Endothelial cell of umbilical vein (primary cell): Measurements from ENCODE around the gene FBXL17. TPM values are rescaled to one million over a fixed set of nuclear protein-coding genes. Genes with fewer than 3 reads are reported as not detected.

Experiments used
- BruUV-seq: library from RNA; stranded (reverse); fragments of 400-500 nt; replicated peaks from 2 replicates; lab custom pipeline; 2021; lab: Mats Ljungman, UMichigan
- CTCF ChIA-PET: fragments of 300-600, 350-600 bp; sonication (Branson Sonifier 250); formaldehyde crosslinking; loops from one replicate; lab custom pipeline; 2021; ENCODE audit warnings: antibody characterized with exemption, inconsistent platforms; lab: Charles Lee
- POLR2A ChIA-PET: fragments of 300-600, 350-600 bp; sonication (Branson Sonifier 250); formaldehyde crosslinking; loops from one replicate; lab custom pipeline; 2021; ENCODE audit warnings: antibody characterized with exemption, inconsistent platforms; lab: Charles Lee
- DNase-seq: peaks from one replicate; pipeline ENCODE4 v3.0.0-alpha.2; 2011; ENCODE audit warnings: low read depth, low spot score
- FAIRE-seq: peaks from 2 replicates; lab custom pipeline; 2011; peaks lifted over from hg19 to GRCh38; lab: Jason Lieb, UNC
- H2AFZ ChIP-seq: 2 replicates; pipeline ENCODE4 v1.6.0; 2012; ENCODE audit warnings: low read depth, low read length, control low read depth, inconsistent platforms
- H3K27ac ChIP-seq: 2 replicates; pipeline ENCODE4 v1.5.1; 2011; ENCODE audit warnings: low read depth, mild to moderate bottlenecking, control low read depth, low read length, moderate library complexity; ENCODE audit not compliant: insufficient read depth
- H3K27me3 ChIP-seq, 2 experiments: 2 replicates each; pipeline versions ENCODE4 v1.6.0 to v1.6.1; 2011; ENCODE audit warnings: low read length in 2 of 2, mixed read lengths in 1 of 2; ENCODE audit not compliant: control insufficient read depth in 2 of 2, insufficient read depth in 2 of 2
- H3K36me3 ChIP-seq, 2 experiments: 2 replicates in 1 of 2; 3 replicates in 1 of 2; pipeline ENCODE4 v1.5.1; 2011; ENCODE audit warnings: low read length in 2 of 2, mild to moderate bottlenecking in 1 of 2, moderate library complexity in 1 of 2; ENCODE audit not compliant: control insufficient read depth in 2 of 2, insufficient read depth in 2 of 2; ENCODE audit errors: extremely low read depth in 1 of 2
- H3K4me1 ChIP-seq: 3 replicates; pipeline ENCODE4 v1.5.1; 2011; ENCODE audit warnings: mild to moderate bottlenecking, low read length; ENCODE audit not compliant: control insufficient read depth, insufficient read depth; ENCODE audit errors: extremely low read depth
- H3K4me2 ChIP-seq: 2 replicates; pipeline ENCODE4 v1.6.1; 2011; ENCODE audit warnings: low read length, control low read depth, mixed read lengths; ENCODE audit not compliant: insufficient read depth
- H3K4me3 ChIP-seq, 3 experiments: fragments of 200-600 bp in 1 of 3; sonication (generic), shearing (Covaris generic) in 1 of 3; replicated peaks in 1 of 3; 2 replicates each; pipeline ENCODE4 v1.5.1; 2011 to 2016; ENCODE audit warnings: control low read depth in 3 of 3, low read length in 3 of 3, mild to moderate bottlenecking in 2 of 3, inconsistent platforms in 1 of 3, low read depth in 1 of 3, moderate library complexity in 1 of 3; ENCODE audit not compliant: insufficient read depth in 1 of 3
- H3K79me2 ChIP-seq: 2 replicates; pipeline ENCODE4 v1.6.0; 2012; ENCODE audit warnings: low read length, inconsistent platforms; ENCODE audit not compliant: control insufficient read depth, insufficient read depth
- H3K9ac ChIP-seq: replicated peaks from 2 replicates; pipeline ENCODE3; 2011; ENCODE audit warnings: low read length, control low read depth; ENCODE audit not compliant: insufficient read depth; ENCODE audit errors: extremely low read depth
- H3K9me1 ChIP-seq: replicated peaks from 3 replicates; pipeline ENCODE4 v1.6.0; 2011; ENCODE audit warnings: mild to moderate bottlenecking, low read length; ENCODE audit not compliant: control insufficient read depth, insufficient read depth; ENCODE audit errors: extremely low read depth
- H3K9me3 ChIP-seq: replicated peaks from 2 replicates; pipeline ENCODE4 v1.5.1; 2012; ENCODE audit warnings: low read length, inconsistent platforms; ENCODE audit not compliant: control insufficient read depth, insufficient read depth
- H4K20me1 ChIP-seq: replicated peaks from 2 replicates; pipeline ENCODE3; 2011; ENCODE audit warnings: mild to moderate bottlenecking, low read length; ENCODE audit not compliant: control insufficient read depth, insufficient read depth; ENCODE audit errors: extremely low read depth
- CTCF ChIP-seq, 2 donors: IDR thresholded peaks; 1 replicate in 1 of 2; 2 replicates in 1 of 2; pipeline ENCODE4 v1.5.1; 2011; ENCODE audit warnings: low read length in 2 of 2, mild to moderate bottlenecking in 2 of 2, moderate library complexity in 2 of 2, control low read depth in 1 of 2, inconsistent platforms in 1 of 2, low read depth in 1 of 2; ENCODE audit not compliant: insufficient read depth in 1 of 2; ENCODE audit errors: extremely low read depth in 1 of 2
- EZH2 ChIP-seq: IDR thresholded peaks from 2 replicates; pipeline ENCODE4 v1.6.1; 2012; ENCODE audit warnings: borderline replicate concordance, low read depth, mild to moderate bottlenecking, moderate library complexity, low read length, inconsistent platforms; ENCODE audit not compliant: severe bottlenecking
- FOS ChIP-seq: IDR thresholded peaks from 2 replicates; pipeline ENCODE4 v1.6.1; 2011; ENCODE audit warnings: mild to moderate bottlenecking, low read length, moderate library complexity, borderline replicate concordance; ENCODE audit not compliant: insufficient read depth
- GATA2 ChIP-seq: IDR thresholded peaks from 2 replicates; pipeline ENCODE4 v1.7.0; 2011; ENCODE audit warnings: low read depth, mild to moderate bottlenecking, moderate library complexity, mixed read lengths, low read length; ENCODE audit not compliant: insufficient read length, insufficient read depth
- JUN ChIP-seq: IDR thresholded peaks from 2 replicates; pipeline ENCODE4 v1.6.1; 2011; ENCODE audit warnings: borderline replicate concordance, low read depth; ENCODE audit not compliant: insufficient read length, insufficient read depth
- MAX ChIP-seq: IDR thresholded peaks from 2 replicates; pipeline ENCODE4 v1.6.1; 2011; ENCODE audit not compliant: insufficient read depth, insufficient read length
- MYC ChIP-seq: IDR thresholded peaks from one replicate; pipeline ENCODE4 v1.6.1; 2011; ENCODE audit warnings: mild to moderate bottlenecking, low read depth, low read length
- POLR2A ChIP-seq: IDR thresholded peaks from 2 replicates; pipeline ENCODE4 v1.6.1; 2012; ENCODE audit warnings: low read depth, mild to moderate bottlenecking, control low read depth, low read length
- POLR2AphosphoS5 ChIP-seq: IDR thresholded peaks from 2 replicates; pipeline ENCODE4 v1.6.1; 2012; ENCODE audit warnings: low read depth, mild to moderate bottlenecking, control low read depth, low read length, moderate library complexity; ENCODE audit not compliant: insufficient read depth
- dilution Hi-C: fragments of 300-500 bp; cut with MboI; formaldehyde crosslinking; loops from one replicate; pipeline ENCODE4 v1.15.0; 2019; ENCODE audit warnings: low sequenced_read_pairs; ENCODE audit not compliant: extremely low pct_ligation_motif_present
- intact Hi-C: fragments of 100-400 bp; cut with micrococcal nuclease; formaldehyde crosslinking; loops from one replicate; pipeline ENCODE4 v1.10.0; 2022
- polyA plus RNA-seq, 4 experiments: library from polyadenylated mRNA; depleted of rRNA in 3 of 4; stranded (reverse) in 3 of 4; unstranded in 1 of 4; fragments of >200 nt; gene quantifications; 2 replicates each; pipeline versions ENCODE4 v1.2.1 to v1.2.3, GENCODE V29; 2011 to 2012; ENCODE audit warnings: missing spikeins in 1 of 4
- total RNA-seq: library from RNA; stranded (reverse); gene quantifications from 2 replicates; pipeline ENCODE4 v1.2.3, GENCODE V29; 2021

FBXL17 gene
- total and polyA plus RNA-seq, 2 donors (not counting 3 experiments of a cell fraction or from before 2014, with no cell fraction given), result 2.7 to 8.8 TPM

GRCh38 chr5:108233617-108234155 lies 148.2 kb downstream of the FBXL17 start:
- FAIRE-seq, result no peak
- no peaks in the 10 kb centered on the region for H3K9me3 ChIP-seq
- intact Hi-C loops, result no loop called here
- H3K27ac ChIP-seq, result no peak overlapping the region
- H3K4me2 ChIP-seq, result no peak overlapping the region
- H3K9me1 ChIP-seq, result no peaks in the 10 kb centered on the region
- H3K27me3 ChIP-seq, result no peaks in the 10 kb centered on the region
- H3K9ac ChIP-seq, result no peak overlapping the region
- no peaks in the 10 kb centered on the region for H3K4me1 ChIP-seq
- ChIA-PET CTCF (interaction anchor here (0.8 to 1.6 kb wide), 3 partner anchors 9 to 27 kb away, joined by 3 to 5 read pairs (median 4); no protein-coding TSS in a partner anchor), POLR2A (no interaction called here)
- no peak for TF ChIP-seq GATA2
- no peak for TF ChIP-seq FOS
- no peak for TF ChIP-seq POLR2A
- no peak for TF ChIP-seq POLR2AphosphoS5
- TF ChIP-seq MAX, result no peak
- TF ChIP-seq MYC, result no peak
- no peak for TF ChIP-seq JUN
- no peak for TF ChIP-seq CTCF (IDR thresholded peaks at IDR 0.05; ENCODE audit: extremely low read depth in 1 of 2, insufficient read depth in 1 of 2, low read depth in 1 of 2, low read length in 2 of 2)
- no peak for TF ChIP-seq EZH2
- H4K20me1 ChIP-seq, result no peaks in the 10 kb centered on the region
- no TSS peak for BruUV-seq
- H3K36me3 ChIP-seq, result no peaks in the 10 kb centered on the region
- DNase-seq, result no peak
- no peaks in the 10 kb centered on the region for H3K79me2 ChIP-seq
- dilution Hi-C loops, result no loop called here
- no peak overlapping the region for H3K4me3 ChIP-seq
- no peak overlapping the region for H2AFZ ChIP-seq
